ENCODE measurements around the gene RBM33. TPM values are rescaled to one million over a fixed set of nuclear protein-coding genes. Genes with fewer than 3 reads are reported as not detected.

Gene RBM33
- polyA plus RNA-seq, 1 donor = 26.4 TPM

- no peak for DNase-seq (ENCODE audit: low read depth)
Measured at GRCh38 chr7:155824227-155824886, 179.9 kb downstream of the RBM33 start.

GRCh38 chr7:155825336-155825735, 180.9 kb downstream of the RBM33 start:
- DNase-seq (ENCODE audit: low read depth) = no peak

DNA sequence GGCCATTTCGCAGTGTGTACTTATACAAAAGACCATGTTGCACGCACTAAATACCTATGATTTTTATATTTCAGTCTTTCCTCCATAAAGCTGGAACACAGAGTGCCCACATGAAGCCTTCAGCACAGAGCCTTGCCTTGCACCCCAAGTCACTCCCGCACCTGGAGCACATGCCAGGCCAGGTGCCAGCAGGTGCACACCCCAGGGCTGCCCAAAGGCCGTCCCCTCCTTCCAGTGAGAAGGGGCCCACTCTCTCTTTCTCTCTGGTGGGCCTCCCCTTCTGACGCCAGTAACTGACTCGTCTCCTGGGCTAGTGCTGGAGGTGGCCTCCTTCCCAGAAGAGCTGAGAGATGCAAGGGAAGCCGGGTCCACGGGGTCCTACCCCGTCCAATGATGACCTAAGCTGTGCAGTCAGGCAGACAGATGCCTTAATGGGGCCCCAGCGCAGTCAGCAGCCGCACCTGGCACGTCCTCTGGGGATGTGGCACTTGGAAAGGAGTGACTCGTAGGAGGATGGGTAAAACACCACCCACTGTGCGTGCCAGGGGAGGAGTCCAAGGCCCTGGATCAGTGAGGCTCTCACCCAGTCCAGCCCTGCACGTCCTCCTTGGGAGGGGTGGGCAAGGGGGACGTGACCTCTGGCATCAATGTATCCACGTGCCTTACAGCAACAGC, 185.5 kb downstream of the RBM33 start:
- DNase-seq (ENCODE audit: low read depth) = no peak

Other genes starting within 250 kb of the RBM33 start
- gene EN2, start 186.5 kb upstream of the RBM33 start, polyA plus RNA-seq (ENCODE audit: insufficient read length) = 0.71 TPM
- gene CNPY1, start 98.1 kb upstream of the RBM33 start, polyA plus RNA-seq (ENCODE audit: insufficient read length) = 0.40 TPM
- gene SHH, start 167.8 kb downstream of the RBM33 start, polyA plus RNA-seq (ENCODE audit: insufficient read length) = 0.06 TPM

All from forelimb muscle (tissue), 1 donor.